Measurements from ENCODE around the gene BRINP1.

- TF ChIP-seq CTCF (IDR thresholded peaks at IDR 0.05 in 2 of 3, conservative IDR thresholded peaks at IDR 0.05 in 1 of 3; ENCODE audit: control insufficient read depth in 2 of 3, extremely low read depth in 1 of 3, insufficient read depth in 1 of 3, low read depth in 3 of 3, low read length in 3 of 3), result no peak
- TF ChIP-seq BCLAF1 (IDR thresholded peaks at IDR 0.05), result no peak
- no peak for TF ChIP-seq ESRRA (IDR thresholded peaks at IDR 0.05; ENCODE audit: low read length)
- no peak for TF ChIP-seq KDM1A (IDR thresholded peaks at IDR 0.05; ENCODE audit: borderline replicate concordance)
Measured at GRCh38 chr9:119280740-119281485, 88.3 kb downstream of the BRINP1 start.

Data from GM12878 (cell line).